Spleen (tissue), 7 donors: ENCODE measurements around the gene CACNA2D2.
"Not testable (repeated sequence)": the region's sequence is repeated elsewhere in the genome, so short reads cannot be mapped to it uniquely, and the experiment has no call there.

ENCODE experiments used
- POLR2A ChIP-seq, 3 donors: fragments of 450-650 bp; IDR thresholded peaks; one replicate each; pipeline ENCODE4 v1.5.1; 2017; ENCODE audit warnings: antibody characterized with exemption in 3 of 3, mild to moderate bottlenecking in 1 of 3
- TF ChIP-seq, protein P1 (sequence below), 11 experiments: fragments of 200-600 bp in 7 of 11; fragments of 450-650 bp in 4 of 11; sonication (generic) in 4 of 11; IDR thresholded peaks in 8 of 11; conservative IDR thresholded peaks in 3 of 11; 1 replicate in 7 of 11; 2 replicates in 4 of 11; pipeline versions ENCODE4 v1.4.0 to v1.8.0; 2016 to 2021; ENCODE audit warnings: antibody characterized with exemption in 11 of 11, inconsistent platforms in 4 of 11, mild to moderate bottlenecking in 1 of 11
- donor health status: DM: no; HTN: no; CAD: no; lungs with moderate emphysema.
- donor health status: DM: no; HTN: no; CAD: no.
- donor health status: DM: no; HTN: no; CAD: no.

DNA sequence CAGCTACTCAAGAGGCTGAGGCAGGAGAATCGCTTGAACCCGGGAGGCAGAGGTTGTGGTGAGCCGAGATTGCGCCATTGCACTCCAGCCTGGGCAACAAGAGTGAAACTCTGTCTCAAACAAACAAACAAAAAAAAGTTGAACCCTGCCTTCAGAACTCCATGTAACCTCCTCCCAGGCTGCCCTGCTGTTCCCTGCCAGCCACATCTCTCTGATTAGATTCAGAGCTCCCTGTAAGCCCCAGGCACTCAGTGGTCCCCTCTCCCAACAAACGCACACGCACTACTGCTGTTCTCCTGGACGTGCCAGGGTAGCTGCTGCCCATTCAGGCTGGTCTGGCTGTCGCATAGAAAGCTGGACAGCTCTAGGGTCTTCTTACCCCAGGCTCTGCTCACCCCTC is 9.5 kb upstream of the CACNA2D2 start:
- TF ChIP-seq, protein P1, sequence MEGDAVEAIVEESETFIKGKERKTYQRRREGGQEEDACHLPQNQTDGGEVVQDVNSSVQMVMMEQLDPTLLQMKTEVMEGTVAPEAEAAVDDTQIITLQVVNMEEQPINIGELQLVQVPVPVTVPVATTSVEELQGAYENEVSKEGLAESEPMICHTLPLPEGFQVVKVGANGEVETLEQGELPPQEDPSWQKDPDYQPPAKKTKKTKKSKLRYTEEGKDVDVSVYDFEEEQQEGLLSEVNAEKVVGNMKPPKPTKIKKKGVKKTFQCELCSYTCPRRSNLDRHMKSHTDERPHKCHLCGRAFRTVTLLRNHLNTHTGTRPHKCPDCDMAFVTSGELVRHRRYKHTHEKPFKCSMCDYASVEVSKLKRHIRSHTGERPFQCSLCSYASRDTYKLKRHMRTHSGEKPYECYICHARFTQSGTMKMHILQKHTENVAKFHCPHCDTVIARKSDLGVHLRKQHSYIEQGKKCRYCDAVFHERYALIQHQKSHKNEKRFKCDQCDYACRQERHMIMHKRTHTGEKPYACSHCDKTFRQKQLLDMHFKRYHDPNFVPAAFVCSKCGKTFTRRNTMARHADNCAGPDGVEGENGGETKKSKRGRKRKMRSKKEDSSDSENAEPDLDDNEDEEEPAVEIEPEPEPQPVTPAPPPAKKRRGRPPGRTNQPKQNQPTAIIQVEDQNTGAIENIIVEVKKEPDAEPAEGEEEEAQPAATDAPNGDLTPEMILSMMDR (IDR thresholded peaks at IDR 0.05 in 8 of 11, conservative IDR thresholded peaks at IDR 0.05 in 3 of 11) = not testable (repeated sequence)
- not testable (repeated sequence) for TF ChIP-seq POLR2A (IDR thresholded peaks at IDR 0.05)
